ENCODE data around the gene NR6A1. TPM values are rescaled to one million over a fixed set of nuclear protein-coding genes. Genes with fewer than 3 reads are reported as not detected.

Gene NR6A1
- total RNA-seq, 1 experiment from 2014 or later, result 6.7 TPM

DNA sequence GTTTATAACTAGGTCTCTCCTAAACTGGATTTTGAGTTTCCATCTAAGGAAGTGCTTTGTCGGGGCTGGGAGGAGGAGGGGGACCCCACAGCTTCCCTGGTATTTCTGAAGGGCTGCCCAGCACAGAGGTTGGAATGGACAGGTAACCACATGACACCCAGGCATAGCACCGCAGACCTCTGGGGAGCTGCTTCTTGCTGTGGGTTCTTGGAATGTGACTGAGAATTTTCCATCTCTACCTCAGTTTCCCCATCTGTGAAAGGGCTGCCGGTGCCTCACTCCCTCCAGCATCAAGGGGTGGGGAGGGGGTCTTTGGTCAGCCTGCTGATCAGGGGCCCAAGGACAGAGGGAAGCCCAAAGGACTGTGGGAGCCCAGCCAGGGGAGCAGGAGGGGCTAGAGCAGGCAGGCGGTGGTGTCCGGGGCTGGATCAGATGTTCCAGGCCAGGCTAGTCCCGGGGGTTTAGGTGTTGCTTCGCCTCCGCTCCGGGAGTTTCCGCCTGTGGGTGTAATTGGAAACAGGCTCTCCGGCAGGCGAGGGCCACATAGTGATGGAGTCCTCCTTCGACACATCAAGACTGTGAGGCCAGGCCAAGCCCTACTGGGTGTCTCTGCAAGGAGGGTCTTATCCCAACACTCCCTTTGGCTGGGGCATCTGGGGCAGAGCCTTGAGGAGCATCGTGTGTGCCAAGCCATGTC lies 9.1 kb upstream of the NR6A1 start:
- Mint-ChIP-seq H3K27ac (ENCODE audit: unreplicated experiment) (no peak overlapping the region), H3K4me1 (ENCODE audit: low read depth, unreplicated experiment) (peaks cover 25% of the 10 kb centered on the region), H3K36me3 (ENCODE audit: insufficient read depth, unreplicated experiment) (peaks cover 5% of the 10 kb centered on the region), H3K9me3 (ENCODE audit: low read depth, unreplicated experiment) (no peaks in the 10 kb centered on the region), H3K27me3 (ENCODE audit: unreplicated experiment) (peaks cover 8% of the 10 kb centered on the region), H3K4me3 (ENCODE audit: low read depth, unreplicated experiment) (no peak overlapping the region)
- intact Hi-C loops (cut with micrococcal nuclease; ENCODE audit: unreplicated experiment), result no loop called here
- TF ChIP-seq, protein P1, sequence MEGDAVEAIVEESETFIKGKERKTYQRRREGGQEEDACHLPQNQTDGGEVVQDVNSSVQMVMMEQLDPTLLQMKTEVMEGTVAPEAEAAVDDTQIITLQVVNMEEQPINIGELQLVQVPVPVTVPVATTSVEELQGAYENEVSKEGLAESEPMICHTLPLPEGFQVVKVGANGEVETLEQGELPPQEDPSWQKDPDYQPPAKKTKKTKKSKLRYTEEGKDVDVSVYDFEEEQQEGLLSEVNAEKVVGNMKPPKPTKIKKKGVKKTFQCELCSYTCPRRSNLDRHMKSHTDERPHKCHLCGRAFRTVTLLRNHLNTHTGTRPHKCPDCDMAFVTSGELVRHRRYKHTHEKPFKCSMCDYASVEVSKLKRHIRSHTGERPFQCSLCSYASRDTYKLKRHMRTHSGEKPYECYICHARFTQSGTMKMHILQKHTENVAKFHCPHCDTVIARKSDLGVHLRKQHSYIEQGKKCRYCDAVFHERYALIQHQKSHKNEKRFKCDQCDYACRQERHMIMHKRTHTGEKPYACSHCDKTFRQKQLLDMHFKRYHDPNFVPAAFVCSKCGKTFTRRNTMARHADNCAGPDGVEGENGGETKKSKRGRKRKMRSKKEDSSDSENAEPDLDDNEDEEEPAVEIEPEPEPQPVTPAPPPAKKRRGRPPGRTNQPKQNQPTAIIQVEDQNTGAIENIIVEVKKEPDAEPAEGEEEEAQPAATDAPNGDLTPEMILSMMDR (IDR thresholded peaks at IDR 0.05; ENCODE audit: unreplicated experiment), result no peak
- no TSS peak for BruUV-seq (replicated peaks)
- DNase-seq, result no peak
- CTCF ChIA-PET, result interaction anchor here (0.6 to 1.8 kb wide), 4 partner anchors 15 to 75 kb away, joined by 3 to 11 read pairs (median 4); partner anchors contain the start of gene WDR38

DNA sequence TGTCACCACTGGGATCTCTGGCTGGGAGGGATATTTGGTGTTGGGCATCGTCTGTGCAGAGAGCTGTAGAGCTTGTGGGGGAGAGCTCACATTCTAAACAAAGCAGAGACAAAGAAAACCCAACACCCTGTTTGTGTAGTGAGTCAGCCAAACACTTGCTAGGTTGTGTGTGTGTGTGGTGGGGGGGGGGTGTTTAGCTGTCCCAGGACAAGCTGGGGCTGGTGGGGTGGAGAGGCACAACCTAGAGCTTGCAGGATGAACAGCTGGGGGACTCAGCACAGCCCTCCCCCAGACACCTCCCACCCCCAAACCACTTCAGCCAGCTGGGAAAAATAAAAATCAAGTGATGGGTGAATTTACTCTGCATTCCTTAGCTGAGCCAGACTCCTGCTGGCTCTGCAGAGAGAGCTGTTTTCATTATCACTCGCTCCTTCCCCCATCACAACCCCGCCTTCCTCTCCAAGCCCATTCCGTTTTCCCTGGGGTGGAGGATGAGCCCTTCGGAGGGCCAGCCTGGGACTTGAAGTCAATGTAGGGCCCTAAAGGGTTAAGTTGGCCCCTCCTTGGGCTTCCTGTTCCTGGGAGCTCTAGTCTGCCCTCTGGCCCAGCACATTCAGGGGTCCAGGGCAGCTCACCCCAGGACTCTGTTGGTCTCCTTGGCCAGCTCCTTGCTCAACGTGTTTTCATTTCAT lies 8.4 kb upstream of the NR6A1 start:
- Mint-ChIP-seq H3K27me3 (ENCODE audit: unreplicated experiment) (peaks cover 8% of the 10 kb centered on the region), H3K4me1 (ENCODE audit: low read depth, unreplicated experiment) (peaks cover 25% of the 10 kb centered on the region), H3K9me3 (ENCODE audit: low read depth, unreplicated experiment) (no peaks in the 10 kb centered on the region), H3K4me3 (ENCODE audit: low read depth, unreplicated experiment) (no peak overlapping the region), H3K36me3 (ENCODE audit: insufficient read depth, unreplicated experiment) (peaks cover 5% of the 10 kb centered on the region), H3K27ac (ENCODE audit: unreplicated experiment) (no peak overlapping the region)
- CTCF ChIA-PET, result interaction anchor here (0.6 to 1.8 kb wide), 5 partner anchors 12 to 76 kb away, joined by 3 to 11 read pairs (median 4); partner anchors contain the start of gene WDR38
- no TSS peak for BruUV-seq (replicated peaks)
- TF ChIP-seq, protein P1 (IDR thresholded peaks at IDR 0.05; ENCODE audit: unreplicated experiment), result no peak
- intact Hi-C loops (cut with micrococcal nuclease; ENCODE audit: unreplicated experiment), result no loop called here
- DNase-seq, result peak; percentile 32

DNA sequence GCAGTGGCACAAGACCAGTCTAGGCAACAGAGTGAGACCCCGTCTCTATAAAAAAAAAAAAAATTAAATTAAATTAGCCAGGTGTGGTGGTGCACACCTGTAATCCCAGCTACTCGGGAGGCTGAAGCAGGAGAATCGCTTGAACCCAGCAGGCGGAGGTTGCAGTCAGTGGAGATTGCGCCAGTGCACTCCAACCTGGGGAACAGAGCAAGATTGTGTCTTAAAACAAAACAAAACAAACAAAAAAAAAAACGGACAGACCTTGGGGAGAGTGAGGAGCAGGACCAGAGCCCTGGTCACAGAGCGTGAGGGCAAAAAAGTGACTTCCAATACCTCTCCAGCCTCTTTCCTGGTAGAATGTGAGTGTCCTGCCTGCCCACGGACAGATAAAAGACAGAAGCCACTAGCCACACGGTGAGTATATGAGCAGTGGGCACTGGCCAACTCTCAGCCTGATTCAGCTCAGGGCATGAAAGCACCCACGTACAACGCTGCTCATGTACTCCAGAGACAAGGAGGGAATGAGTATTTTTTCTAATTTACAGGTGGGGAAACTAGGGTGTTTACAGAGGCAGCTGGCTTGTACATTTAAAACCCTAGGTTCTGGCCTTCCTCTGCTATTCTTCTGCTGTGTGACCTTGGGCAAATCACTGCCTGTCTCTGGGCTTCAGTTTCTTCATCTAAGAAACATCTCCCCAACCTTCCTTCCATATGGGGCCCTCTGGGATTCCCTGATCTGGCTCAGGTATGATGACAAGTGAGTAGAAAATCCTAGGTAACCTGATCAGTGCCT lies 7.7 kb upstream of the NR6A1 start:
- H3K27ac Mint-ChIP-seq (ENCODE audit: unreplicated experiment), result no peak overlapping the region

More for the DNA sequence above, 7.7 kb upstream of the NR6A1 start:
- peaks cover 25% of the 10 kb centered on the region for H3K4me1 Mint-ChIP-seq (ENCODE audit: low read depth, unreplicated experiment)
- H3K36me3 Mint-ChIP-seq (ENCODE audit: insufficient read depth, unreplicated experiment), result peaks cover 5% of the 10 kb centered on the region
- intact Hi-C loops (cut with micrococcal nuclease; ENCODE audit: unreplicated experiment), result no loop called here
- BruUV-seq (replicated peaks), result no TSS peak
- H3K27me3 Mint-ChIP-seq (ENCODE audit: unreplicated experiment), result peaks cover 8% of the 10 kb centered on the region
- CTCF ChIA-PET, result interaction anchor here (0.6 to 1.8 kb wide), 5 partner anchors 13 to 77 kb away, joined by 3 to 11 read pairs (median 4); partner anchors contain the start of gene WDR38
- H3K9me3 Mint-ChIP-seq (ENCODE audit: low read depth, unreplicated experiment), result no peaks in the 10 kb centered on the region
- no peak overlapping the region for H3K4me3 Mint-ChIP-seq (ENCODE audit: low read depth, unreplicated experiment)
- no peak for DNase-seq
- TF ChIP-seq, protein P1 (IDR thresholded peaks at IDR 0.05; ENCODE audit: unreplicated experiment), result no peak

Measured in Calu3 (cell line).